Activated naive CD4-positive, alpha-beta T cell treated with anti-CD3 and anti-CD28 coated beads for 36 hours (primary cell): Measurements from ENCODE around the gene CXorf49. TPM values are rescaled to one million over a fixed set of nuclear protein-coding genes. Genes with fewer than 3 reads are reported as not detected.
"Not testable (repeated sequence)": the region's sequence is repeated elsewhere in the genome, so short reads cannot be mapped to it uniquely, and the experiment has no call there.

Experiments
- CTCF ChIA-PET: fragments of 350-600 bp; sonication (Branson Sonifier 250); formaldehyde crosslinking; loops from one replicate; lab custom pipeline; 2021; ENCODE audit warnings: antibody characterized with exemption; lab: Charles Lee
- DNase-seq: peaks from one replicate; pipeline ENCODE4 v3.0.0-alpha.2; 2020
- H3K27ac Mint-ChIP-seq: one replicate; pipeline ENCODE4 v1.8.0; 2021; ENCODE audit warnings: mild to moderate bottlenecking, mixed read lengths
- H3K27me3 Mint-ChIP-seq: one replicate; pipeline ENCODE4 v1.8.0; 2021; ENCODE audit warnings: low read depth, mixed read lengths
- H3K36me3 Mint-ChIP-seq: one replicate; pipeline ENCODE4 v1.8.0; 2021; ENCODE audit warnings: low read depth, mixed read lengths
- H3K4me1 Mint-ChIP-seq: one replicate; pipeline ENCODE4 v1.8.0; 2021; ENCODE audit warnings: low read depth, mixed read lengths
- H3K4me3 Mint-ChIP-seq: one replicate; pipeline ENCODE4 v1.8.0; 2021; ENCODE audit warnings: mild to moderate bottlenecking, moderate library complexity, mixed read lengths
- H3K9me3 Mint-ChIP-seq: one replicate; pipeline ENCODE4 v1.8.0; 2021; ENCODE audit warnings: mixed read lengths
- intact Hi-C: fragments of 100-400 bp; cut with micrococcal nuclease; formaldehyde crosslinking; loops from one replicate; pipeline ENCODE4 v1.15.1; 2023
- total RNA-seq, 2 experiments: library from RNA; stranded (reverse); gene quantifications; one replicate each; pipeline ENCODE4 v1.2.3, GENCODE V29; 2021

The CXorf49 gene
- total RNA-seq, result not detected

DNA sequence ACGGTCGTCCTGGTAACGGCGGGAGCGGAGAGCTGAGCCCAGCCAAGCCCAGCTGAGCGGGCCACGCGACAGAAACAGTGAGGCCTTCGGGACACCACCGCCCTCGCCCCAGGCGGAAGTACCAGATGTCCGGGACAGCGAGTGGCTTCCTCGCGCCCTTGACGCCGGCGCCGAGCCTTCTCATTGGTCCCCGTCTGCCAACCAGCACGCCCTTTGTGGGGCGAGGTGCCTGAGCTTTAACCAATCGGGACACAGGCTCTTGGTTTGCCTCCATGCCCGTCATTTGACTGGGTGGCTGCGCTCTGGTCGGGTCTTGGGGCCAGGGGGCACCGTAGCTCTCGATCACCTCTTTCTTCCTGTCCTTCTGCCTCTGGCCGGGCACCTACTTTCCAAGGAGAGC lies at the start of gene CXorf49:
Gene CXorf49 (minus strand): TSS at position 101 of the 400 bp plus-strand sequence. CDS start 134 bp downstream, outside the sequence.
- H3K27ac Mint-ChIP-seq, H3K9me3 Mint-ChIP-seq, intact Hi-C loops, H3K4me3 Mint-ChIP-seq, H3K4me1 Mint-ChIP-seq, H3K36me3 Mint-ChIP-seq, DNase-seq, CTCF ChIA-PET, H3K27me3 Mint-ChIP-seq: not testable (repeated sequence)

DNA sequence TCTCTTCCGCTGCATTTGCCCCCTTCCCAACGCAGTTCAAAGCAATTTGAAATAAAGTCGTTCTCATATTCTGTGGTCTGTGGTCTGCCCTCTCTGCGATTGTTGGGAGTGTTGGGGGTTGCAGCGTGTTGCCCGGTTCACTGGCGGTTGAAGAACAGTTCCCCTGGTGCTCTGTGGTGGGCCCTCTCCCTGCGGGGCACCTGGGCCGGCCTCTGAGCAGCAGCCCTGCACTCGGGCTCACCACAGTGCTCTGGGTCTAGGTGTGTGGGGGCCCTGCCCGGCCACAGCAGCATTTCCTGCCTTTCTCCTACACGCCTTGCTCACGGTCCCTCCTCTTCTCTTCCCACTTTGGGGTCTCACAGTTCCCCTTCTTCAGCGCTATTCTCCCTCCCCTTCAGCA lies 49.0 kb upstream of the CXorf49 start:
- not testable (repeated sequence) for H3K9me3 Mint-ChIP-seq, H3K27ac Mint-ChIP-seq

DNA sequence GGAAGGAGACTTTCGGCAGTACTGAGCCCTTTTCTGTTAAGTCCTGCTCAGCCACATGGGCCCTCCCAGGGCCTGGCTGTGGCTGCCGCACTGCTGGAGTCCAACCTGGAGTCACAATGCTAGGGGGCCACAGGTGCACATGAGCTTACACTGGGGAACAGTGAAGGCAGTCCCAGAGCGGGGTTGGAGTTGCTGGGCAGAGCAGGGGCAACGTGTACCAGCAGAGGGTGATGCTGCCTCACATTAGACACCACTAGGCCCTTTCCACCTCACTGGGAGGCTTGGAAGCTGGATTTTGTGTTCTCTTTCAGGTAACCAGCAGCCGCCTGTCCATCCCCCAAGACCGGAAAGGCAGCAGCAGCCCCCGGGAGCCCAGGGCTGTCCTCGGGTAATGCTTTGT lies 47.5 kb upstream of the CXorf49 start:
- H3K4me1 Mint-ChIP-seq, DNase-seq, intact Hi-C loops, CTCF ChIA-PET, H3K9me3 Mint-ChIP-seq, H3K27ac Mint-ChIP-seq, H3K27me3 Mint-ChIP-seq, H3K4me3 Mint-ChIP-seq, H3K36me3 Mint-ChIP-seq: not testable (repeated sequence)

More for the DNA sequence above, 49.0 kb upstream of the CXorf49 start:
- intact Hi-C loops, CTCF ChIA-PET, H3K27me3 Mint-ChIP-seq, H3K4me1 Mint-ChIP-seq, H3K4me3 Mint-ChIP-seq, H3K36me3 Mint-ChIP-seq, DNase-seq: not testable (repeated sequence)

DNA sequence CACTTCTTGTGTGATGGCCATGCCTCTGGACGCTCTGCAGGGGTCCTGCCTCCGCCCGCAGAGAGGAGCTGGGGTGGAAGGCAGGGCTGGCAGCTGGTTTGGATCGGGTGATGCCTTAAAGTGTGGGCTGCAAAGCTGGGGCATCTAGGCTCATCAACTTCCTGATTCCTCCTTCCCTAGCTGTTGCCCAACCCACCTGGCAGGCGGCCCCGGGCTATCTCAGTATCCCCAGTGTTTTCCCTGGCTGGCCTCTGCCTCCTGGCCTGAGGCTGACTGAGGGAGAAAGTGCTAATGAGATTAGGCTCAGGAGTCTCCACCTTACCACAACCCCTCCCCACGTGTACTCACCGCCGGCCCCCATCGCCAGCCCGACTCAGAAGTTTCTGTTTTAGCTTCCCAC lies 46.7 kb upstream of the CXorf49 start:
- H3K27ac Mint-ChIP-seq, CTCF ChIA-PET, intact Hi-C loops, H3K4me1 Mint-ChIP-seq, H3K27me3 Mint-ChIP-seq, H3K36me3 Mint-ChIP-seq, DNase-seq, H3K9me3 Mint-ChIP-seq, H3K4me3 Mint-ChIP-seq: not testable (repeated sequence)

DNA sequence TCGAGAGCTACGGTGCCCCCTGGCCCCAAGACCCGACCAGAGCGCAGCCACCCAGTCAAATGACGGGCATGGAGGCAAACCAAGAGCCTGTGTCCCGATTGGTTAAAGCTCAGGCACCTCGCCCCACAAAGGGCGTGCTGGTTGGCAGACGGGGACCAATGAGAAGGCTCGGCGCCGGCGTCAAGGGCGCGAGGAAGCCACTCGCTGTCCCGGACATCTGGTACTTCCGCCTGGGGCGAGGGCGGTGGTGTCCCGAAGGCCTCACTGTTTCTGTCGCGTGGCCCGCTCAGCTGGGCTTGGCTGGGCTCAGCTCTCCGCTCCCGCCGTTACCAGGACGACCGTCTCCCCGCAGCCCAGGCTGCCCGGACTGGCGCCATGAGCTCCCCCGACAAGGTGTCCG lies 45.0 kb upstream of the CXorf49 start, which contains the start of gene CXorf49B:
Gene CXorf49B (plus strand): TSS at position 301 of the 400 bp plus-strand sequence. CDS start 75 bp downstream, at position 376.
- CTCF ChIA-PET, DNase-seq, H3K9me3 Mint-ChIP-seq, H3K4me1 Mint-ChIP-seq, H3K27me3 Mint-ChIP-seq, H3K36me3 Mint-ChIP-seq, H3K4me3 Mint-ChIP-seq, intact Hi-C loops, H3K27ac Mint-ChIP-seq: not testable (repeated sequence)

DNA sequence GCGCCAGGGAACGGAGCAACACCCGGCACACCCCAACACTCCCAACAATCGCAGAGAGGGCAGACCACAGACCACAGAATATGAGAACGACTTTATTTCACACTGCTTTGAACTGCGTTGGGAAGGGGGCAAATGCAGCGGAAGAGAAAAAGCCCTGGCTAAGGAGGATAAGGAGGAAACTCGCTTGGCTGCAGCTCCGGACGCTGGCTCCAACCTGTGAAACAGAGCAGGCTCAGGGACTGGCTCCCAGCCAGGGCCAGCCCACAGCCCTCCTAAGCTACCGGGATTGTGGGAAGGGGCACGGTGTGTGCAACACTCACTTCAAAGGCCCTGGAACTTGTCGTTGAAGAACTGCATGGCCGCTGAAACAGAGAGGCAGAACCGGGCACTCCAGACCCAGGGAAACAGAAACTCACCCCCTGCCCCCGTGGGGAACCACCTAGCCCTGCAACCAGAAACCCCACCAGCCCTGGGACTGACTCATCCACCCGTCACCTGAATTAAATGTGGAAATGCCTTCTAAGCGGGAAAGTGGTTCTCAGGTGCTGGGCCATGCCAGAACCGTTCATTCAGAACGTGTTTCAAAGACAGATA lies 42.7 kb upstream of the CXorf49 start:
- H3K36me3 Mint-ChIP-seq, H3K4me1 Mint-ChIP-seq, H3K27ac Mint-ChIP-seq, DNase-seq, intact Hi-C loops, H3K4me3 Mint-ChIP-seq, H3K27me3 Mint-ChIP-seq, H3K9me3 Mint-ChIP-seq, CTCF ChIA-PET: not testable (repeated sequence)

DNA sequence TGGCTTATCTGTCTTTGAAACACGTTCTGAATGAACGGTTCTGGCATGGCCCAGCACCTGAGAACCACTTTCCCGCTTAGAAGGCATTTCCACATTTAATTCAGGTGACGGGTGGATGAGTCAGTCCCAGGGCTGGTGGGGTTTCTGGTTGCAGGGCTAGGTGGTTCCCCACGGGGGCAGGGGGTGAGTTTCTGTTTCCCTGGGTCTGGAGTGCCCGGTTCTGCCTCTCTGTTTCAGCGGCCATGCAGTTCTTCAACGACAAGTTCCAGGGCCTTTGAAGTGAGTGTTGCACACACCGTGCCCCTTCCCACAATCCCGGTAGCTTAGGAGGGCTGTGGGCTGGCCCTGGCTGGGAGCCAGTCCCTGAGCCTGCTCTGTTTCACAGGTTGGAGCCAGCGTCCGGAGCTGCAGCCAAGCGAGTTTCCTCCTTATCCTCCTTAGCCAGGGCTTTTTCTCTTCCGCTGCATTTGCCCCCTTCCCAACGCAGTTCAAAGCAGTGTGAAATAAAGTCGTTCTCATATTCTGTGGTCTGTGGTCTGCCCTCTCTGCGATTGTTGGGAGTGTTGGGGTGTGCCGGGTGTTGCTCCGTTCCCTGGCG lies 2.3 kb upstream of the CXorf49 start:
- H3K36me3 Mint-ChIP-seq, DNase-seq, H3K4me3 Mint-ChIP-seq, H3K4me1 Mint-ChIP-seq, H3K27me3 Mint-ChIP-seq, CTCF ChIA-PET, H3K9me3 Mint-ChIP-seq, intact Hi-C loops, H3K27ac Mint-ChIP-seq: not testable (repeated sequence)

DNA sequence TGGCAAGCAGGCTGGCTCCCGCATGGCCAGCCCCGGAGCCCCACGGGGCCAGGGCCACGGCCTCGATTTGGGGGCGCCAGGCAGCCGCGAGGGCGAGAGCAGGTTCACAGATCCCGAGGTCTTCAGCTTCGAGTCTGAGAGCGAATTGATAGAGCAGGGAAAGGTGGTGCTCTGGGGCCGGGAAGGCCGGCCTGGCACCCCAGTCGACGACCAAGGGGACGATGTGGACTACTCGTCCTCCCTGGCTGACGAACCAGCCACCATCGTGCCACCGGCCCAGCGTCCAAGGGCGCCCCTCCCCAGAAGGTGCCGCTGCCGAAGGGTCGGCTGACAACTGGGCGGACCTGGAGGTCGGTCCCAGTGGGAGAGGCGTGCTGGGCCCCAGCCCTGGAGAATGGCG lies 1.1 kb upstream of the CXorf49 start:
- H3K27ac Mint-ChIP-seq, H3K4me3 Mint-ChIP-seq, intact Hi-C loops, H3K27me3 Mint-ChIP-seq, H3K9me3 Mint-ChIP-seq, DNase-seq, H3K36me3 Mint-ChIP-seq, H3K4me1 Mint-ChIP-seq, CTCF ChIA-PET: not testable (repeated sequence)

DNA sequence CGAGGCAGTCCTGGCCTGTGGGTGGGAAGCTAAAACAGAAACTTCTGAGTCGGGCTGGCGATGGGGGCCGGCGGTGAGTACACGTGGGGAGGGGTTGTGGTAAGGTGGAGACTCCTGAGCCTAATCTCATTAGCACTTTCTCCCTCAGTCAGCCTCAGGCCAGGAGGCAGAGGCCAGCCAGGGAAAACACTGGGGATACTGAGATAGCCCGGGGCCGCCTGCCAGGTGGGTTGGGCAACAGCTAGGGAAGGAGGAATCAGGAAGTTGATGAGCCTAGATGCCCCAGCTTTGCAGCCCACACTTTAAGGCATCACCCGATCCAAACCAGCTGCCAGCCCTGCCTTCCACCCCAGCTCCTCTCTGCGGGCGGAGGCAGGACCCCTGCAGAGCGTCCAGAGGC lies 1.8 kb downstream of the CXorf49 start:
- DNase-seq, intact Hi-C loops, H3K4me3 Mint-ChIP-seq, CTCF ChIA-PET, H3K4me1 Mint-ChIP-seq, H3K27me3 Mint-ChIP-seq, H3K9me3 Mint-ChIP-seq, H3K27ac Mint-ChIP-seq, H3K36me3 Mint-ChIP-seq: not testable (repeated sequence)

DNA sequence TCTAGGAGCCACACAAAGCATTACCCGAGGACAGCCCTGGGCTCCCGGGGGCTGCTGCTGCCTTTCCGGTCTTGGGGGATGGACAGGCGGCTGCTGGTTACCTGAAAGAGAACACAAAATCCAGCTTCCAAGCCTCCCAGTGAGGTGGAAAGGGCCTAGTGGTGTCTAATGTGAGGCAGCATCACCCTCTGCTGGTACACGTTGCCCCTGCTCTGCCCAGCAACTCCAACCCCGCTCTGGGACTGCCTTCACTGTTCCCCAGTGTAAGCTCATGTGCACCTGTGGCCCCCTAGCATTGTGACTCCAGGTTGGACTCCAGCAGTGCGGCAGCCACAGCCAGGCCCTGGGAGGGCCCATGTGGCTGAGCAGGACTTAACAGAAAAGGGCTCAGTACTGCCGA lies 2.5 kb downstream of the CXorf49 start:
- H3K27me3 Mint-ChIP-seq, H3K4me3 Mint-ChIP-seq, CTCF ChIA-PET, H3K9me3 Mint-ChIP-seq, H3K4me1 Mint-ChIP-seq, H3K36me3 Mint-ChIP-seq, H3K27ac Mint-ChIP-seq, intact Hi-C loops, DNase-seq: not testable (repeated sequence)

DNA sequence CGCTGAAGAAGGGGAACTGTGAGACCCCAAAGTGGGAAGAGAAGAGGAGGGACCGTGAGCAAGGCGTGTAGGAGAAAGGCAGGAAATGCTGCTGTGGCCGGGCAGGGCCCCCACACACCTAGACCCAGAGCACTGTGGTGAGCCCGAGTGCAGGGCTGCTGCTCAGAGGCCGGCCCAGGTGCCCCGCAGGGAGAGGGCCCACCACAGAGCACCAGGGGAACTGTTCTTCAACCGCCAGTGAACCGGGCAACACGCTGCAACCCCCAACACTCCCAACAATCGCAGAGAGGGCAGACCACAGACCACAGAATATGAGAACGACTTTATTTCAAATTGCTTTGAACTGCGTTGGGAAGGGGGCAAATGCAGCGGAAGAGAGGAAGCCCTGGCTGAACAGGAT lies 4.0 kb downstream of the CXorf49 start:
- H3K27ac Mint-ChIP-seq, CTCF ChIA-PET, H3K27me3 Mint-ChIP-seq, intact Hi-C loops, H3K9me3 Mint-ChIP-seq, DNase-seq, H3K4me1 Mint-ChIP-seq, H3K36me3 Mint-ChIP-seq, H3K4me3 Mint-ChIP-seq: not testable (repeated sequence)

DNA sequence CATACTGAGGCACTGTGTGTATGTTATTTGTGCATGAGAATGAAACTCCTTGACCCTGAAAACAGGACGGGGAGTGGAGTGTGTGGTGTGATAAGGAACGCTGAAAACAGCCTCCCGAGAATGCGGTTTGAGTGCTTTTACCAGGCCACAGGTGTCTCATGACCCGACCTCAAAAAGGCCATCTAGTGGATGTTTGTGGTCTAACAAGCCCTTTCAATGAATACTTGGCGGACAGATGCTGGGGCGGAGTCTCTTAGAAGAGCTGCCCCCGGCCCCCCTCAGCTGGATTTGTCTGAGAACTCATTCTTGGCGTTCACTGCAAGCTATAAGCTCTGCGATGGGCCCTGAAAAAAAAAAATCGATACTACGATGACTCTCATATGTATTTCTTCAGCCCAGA lies 15.2 kb downstream of the CXorf49 start:
- H3K9me3 Mint-ChIP-seq, CTCF ChIA-PET, H3K4me3 Mint-ChIP-seq, H3K27ac Mint-ChIP-seq, DNase-seq, H3K27me3 Mint-ChIP-seq, intact Hi-C loops, H3K4me1 Mint-ChIP-seq, H3K36me3 Mint-ChIP-seq: not testable (repeated sequence)

DNA sequence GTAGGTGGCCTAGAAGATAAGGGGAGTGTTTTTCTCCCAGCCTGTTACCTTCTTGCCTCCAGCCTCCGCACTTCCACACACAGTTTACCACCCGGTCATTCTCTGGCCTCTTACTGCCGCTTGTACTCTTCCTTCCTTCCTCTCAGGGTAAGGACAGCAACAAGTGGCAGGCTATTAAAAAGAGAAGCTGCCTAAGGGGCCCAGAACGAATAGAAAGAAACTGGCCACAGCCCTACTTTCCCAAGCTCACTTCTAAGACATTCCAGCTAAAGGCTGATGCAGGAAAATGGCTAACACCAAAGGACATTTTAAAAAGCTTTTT lies 19.1 kb downstream of the CXorf49 start:
- H3K27me3 Mint-ChIP-seq, H3K4me1 Mint-ChIP-seq, H3K27ac Mint-ChIP-seq, intact Hi-C loops, CTCF ChIA-PET, DNase-seq, H3K9me3 Mint-ChIP-seq, H3K36me3 Mint-ChIP-seq, H3K4me3 Mint-ChIP-seq: not testable (repeated sequence)
